A673 (cell line): ENCODE results near the gene CD163L1.
A peak's percentile ranks its signal among the peaks of the same experiment; 100 is the strongest.

Source experiments
- CTCF ChIP-seq: fragments of 300-800, 200-600 bp; sonication (generic); conservative IDR thresholded peaks from 2 replicates; pipeline ENCODE4 v1.5.1; 2017; ENCODE audit warnings: low read depth, mild to moderate bottlenecking, antibody characterized with exemption, low read length, moderate library complexity, mixed read lengths
- EZH2 ChIP-seq: fragments of 200-600 bp; sonication (generic); IDR thresholded peaks from 2 replicates; pipeline ENCODE4 v1.6.1; 2017; ENCODE audit warnings: borderline replicate concordance, low read depth, mild to moderate bottlenecking, mixed read lengths, antibody characterized with exemption, low read length; ENCODE audit not compliant: poor library complexity, severe bottlenecking

DNA sequence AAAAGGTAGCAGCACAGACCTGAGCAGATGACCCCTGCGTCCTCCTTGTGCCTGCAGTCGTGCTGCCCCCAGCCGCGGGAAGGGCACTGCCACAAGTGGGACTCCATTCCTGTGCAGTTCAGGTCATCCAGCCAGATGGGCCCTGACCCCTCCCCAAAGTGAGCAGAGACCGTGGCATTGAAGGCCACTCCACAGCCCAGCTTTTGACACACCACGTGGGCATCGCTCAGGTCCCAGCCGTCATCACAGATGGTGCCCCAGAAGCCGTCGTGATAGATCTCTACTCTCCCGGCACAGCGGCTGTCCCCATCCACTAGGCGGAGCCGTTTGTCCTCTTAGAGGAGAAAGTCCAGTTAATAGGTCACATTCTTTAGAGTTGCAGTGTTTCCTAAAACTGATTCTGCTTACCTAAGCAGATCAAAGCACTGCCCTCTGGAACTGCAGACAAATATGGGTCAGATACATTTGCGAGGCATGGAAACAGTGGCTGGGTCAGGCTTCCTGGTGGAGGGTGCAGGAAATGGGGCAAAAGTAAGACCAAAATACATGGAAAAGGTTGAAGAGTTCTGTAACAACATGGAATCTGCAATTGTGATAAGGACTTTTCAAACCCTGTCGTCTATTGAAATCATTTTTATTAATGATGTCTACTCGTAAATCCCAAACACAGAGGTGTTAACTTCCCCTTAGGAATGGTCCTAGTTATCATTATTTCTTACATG is 69.4 kb downstream of the CD163L1 start:
- TF ChIP-seq CTCF (peak; percentile 55; the same call in 1 of the 2 replicates), EZH2 (no peak)
